CMK (cell line): Measurements from ENCODE around the gene CUEDC1.

Experiments used
- DNase-seq: peaks from one replicate; pipeline ENCODE4 v3.0.0-alpha.2; 2010; ENCODE audit warnings: low read depth

Gene CUEDC1

GRCh38 chr17:57832314-57833178 lies 122.7 kb downstream of the CUEDC1 start:
- DNase-seq = no peak

GRCh38 chr17:57830880-57831279 lies 124.3 kb downstream of the CUEDC1 start:
- DNase-seq = no peak

GRCh38 chr17:57823469-57824401 lies 131.5 kb downstream of the CUEDC1 start:
- DNase-seq = no peak

- DNase-seq = no peak
Observed at GRCh38 chr17:57819867-57820266, 135.3 kb downstream of the CUEDC1 start.

- DNase-seq = no peak
Observed at GRCh38 chr17:57819285-57819684, 135.9 kb downstream of the CUEDC1 start.

GRCh38 chr17:57818066-57818465 lies 137.1 kb downstream of the CUEDC1 start:
- no peak for DNase-seq

GRCh38 chr17:57817299-57817698 lies 137.9 kb downstream of the CUEDC1 start:
- DNase-seq = no peak

GRCh38 chr17:57814421-57814820 lies 140.8 kb downstream of the CUEDC1 start:
- no peak for DNase-seq

GRCh38 chr17:57811638-57812280 lies 143.5 kb downstream of the CUEDC1 start:
- no peak for DNase-seq
